NOMO-1 treated with DMSO at 0.1 percent for 48 hours (cell line): Measurements from ENCODE around the gene KDM4C.
"Not testable (repeated sequence)": the region's sequence is repeated elsewhere in the genome, so short reads cannot be mapped to it uniquely, and the experiment has no call there.

Source experiments
- DNase-seq: peaks from one replicate; lab custom pipeline; 2025; ENCODE audit not compliant: unreplicated experiment; lab: John Stamatoyannopoulos, UW

The KDM4C gene

GRCh38 chr9:6928863-6929262, 171.1 kb downstream of the KDM4C start:
- no peak for DNase-seq

GRCh38 chr9:6929441-6930215, 171.9 kb downstream of the KDM4C start:
- no peak for DNase-seq

GRCh38 chr9:6930827-6931226, 173.1 kb downstream of the KDM4C start:
- DNase-seq, result no peak

GRCh38 chr9:6931913-6932312, 174.1 kb downstream of the KDM4C start:
- DNase-seq, result no peak

GRCh38 chr9:6936103-6936502, 178.3 kb downstream of the KDM4C start:
- DNase-seq, result no peak

GRCh38 chr9:6937209-6937608, 179.4 kb downstream of the KDM4C start:
- no peak for DNase-seq

GRCh38 chr9:6938447-6938846, 180.7 kb downstream of the KDM4C start:
- DNase-seq, result no peak

GRCh38 chr9:6938873-6939272, 181.1 kb downstream of the KDM4C start:
- DNase-seq, result no peak

- DNase-seq, result no peak
Observed at GRCh38 chr9:6941501-6941900, 183.7 kb downstream of the KDM4C start.

- peak; percentile 59 for DNase-seq
Observed at GRCh38 chr9:6942406-6942805, 184.6 kb downstream of the KDM4C start.

GRCh38 chr9:6943293-6943692, 185.5 kb downstream of the KDM4C start:
- no peak for DNase-seq

GRCh38 chr9:6944093-6944551, 186.3 kb downstream of the KDM4C start:
- DNase-seq, result peak; percentile 22

- DNase-seq, result no peak
Observed at GRCh38 chr9:6944896-6945295, 187.1 kb downstream of the KDM4C start.

GRCh38 chr9:6945816-6946215, 188.0 kb downstream of the KDM4C start:
- no peak for DNase-seq

GRCh38 chr9:6946583-6947166, 188.9 kb downstream of the KDM4C start:
- no peak for DNase-seq

- not testable (repeated sequence) for DNase-seq
Observed at GRCh38 chr9:6948921-6949320, 191.1 kb downstream of the KDM4C start.

GRCh38 chr9:6955251-6955921, 197.6 kb downstream of the KDM4C start:
- DNase-seq, result no peak

- no peak for DNase-seq
Observed at GRCh38 chr9:6956879-6957278, 199.1 kb downstream of the KDM4C start.

GRCh38 chr9:6959270-6960000, 201.7 kb downstream of the KDM4C start:
- peak; percentile 5 for DNase-seq

- no peak for DNase-seq
Observed at GRCh38 chr9:6960777-6961176, 203.0 kb downstream of the KDM4C start.

GRCh38 chr9:6961845-6962522, 204.2 kb downstream of the KDM4C start:
- DNase-seq, result no peak
